Spinal cord (tissue), 10 donors: ENCODE measurements around the gene NBPF9. TPM values are rescaled to one million over a fixed set of nuclear protein-coding genes. Genes with fewer than 3 reads are reported as not detected.
"Not testable (repeated sequence)": the region's sequence is repeated elsewhere in the genome, so short reads cannot be mapped to it uniquely, and the experiment has no call there.

Source experiments
- DNase-seq, 6 donors: peaks; one replicate each; pipeline versions ENCODE4 v3.0.0 to v3.0.0-alpha.2; 2013 to 2015; ENCODE audit warnings: low spot score in 6 of 6, low read depth in 4 of 6
- H3K27ac ChIP-seq: one replicate; pipeline ENCODE4 v1.5.1; 2013; ENCODE audit warnings: low read depth, low read length, control low read depth
- H3K27me3 ChIP-seq: one replicate; pipeline ENCODE4 v1.6.1; 2013; ENCODE audit warnings: low read length; ENCODE audit not compliant: control insufficient read depth, insufficient read depth
- H3K36me3 ChIP-seq: one replicate; pipeline ENCODE4 v1.6.1; 2013; ENCODE audit warnings: low read length; ENCODE audit not compliant: control insufficient read depth, insufficient read depth
- H3K4me1 ChIP-seq: one replicate; pipeline ENCODE4 v1.6.1; 2013; ENCODE audit warnings: low read length; ENCODE audit not compliant: control insufficient read depth, insufficient read depth
- H3K4me3 ChIP-seq: one replicate; pipeline ENCODE4 v1.5.1; 2013; ENCODE audit warnings: low read depth, low read length, control low read depth
- H3K9me3 ChIP-seq: one replicate; pipeline ENCODE4 v1.6.1; 2013; ENCODE audit warnings: low read length; ENCODE audit not compliant: control insufficient read depth, insufficient read depth
- WGBS: methylation state at CpG from one replicate; pipeline ENCODE4 v1.1.5; 2013; ENCODE audit warnings: missing lambda C conversion rate; ENCODE audit not compliant: insufficient coverage; 5-methylcytosine and 5-hydroxymethylcytosine counted together
- long read RNA-seq, 4 donors: transcript quantifications; one replicate each; lab custom pipeline, GENCODE V29; 2026
- polyA plus RNA-seq, 2 donors: library from polyadenylated mRNA; unstranded; fragments of 120-200 nt; gene quantifications; one replicate each; pipeline ENCODE4 v1.2.1, GENCODE V29; 2013; ENCODE audit not compliant: insufficient read length in 2 of 2
- total RNA-seq, 2 donors: library from RNA; depleted of rRNA in 1 of 2; stranded (reverse); fragments of 120-200 nt in 1 of 2; fragments of >200 nt in 1 of 2; gene quantifications; one replicate each; pipeline versions ENCODE4 v1.2.3 to v1.2.4, GENCODE V29; 2013 to 2014
- donor health status: healthy.

NBPF9 gene, protein sequence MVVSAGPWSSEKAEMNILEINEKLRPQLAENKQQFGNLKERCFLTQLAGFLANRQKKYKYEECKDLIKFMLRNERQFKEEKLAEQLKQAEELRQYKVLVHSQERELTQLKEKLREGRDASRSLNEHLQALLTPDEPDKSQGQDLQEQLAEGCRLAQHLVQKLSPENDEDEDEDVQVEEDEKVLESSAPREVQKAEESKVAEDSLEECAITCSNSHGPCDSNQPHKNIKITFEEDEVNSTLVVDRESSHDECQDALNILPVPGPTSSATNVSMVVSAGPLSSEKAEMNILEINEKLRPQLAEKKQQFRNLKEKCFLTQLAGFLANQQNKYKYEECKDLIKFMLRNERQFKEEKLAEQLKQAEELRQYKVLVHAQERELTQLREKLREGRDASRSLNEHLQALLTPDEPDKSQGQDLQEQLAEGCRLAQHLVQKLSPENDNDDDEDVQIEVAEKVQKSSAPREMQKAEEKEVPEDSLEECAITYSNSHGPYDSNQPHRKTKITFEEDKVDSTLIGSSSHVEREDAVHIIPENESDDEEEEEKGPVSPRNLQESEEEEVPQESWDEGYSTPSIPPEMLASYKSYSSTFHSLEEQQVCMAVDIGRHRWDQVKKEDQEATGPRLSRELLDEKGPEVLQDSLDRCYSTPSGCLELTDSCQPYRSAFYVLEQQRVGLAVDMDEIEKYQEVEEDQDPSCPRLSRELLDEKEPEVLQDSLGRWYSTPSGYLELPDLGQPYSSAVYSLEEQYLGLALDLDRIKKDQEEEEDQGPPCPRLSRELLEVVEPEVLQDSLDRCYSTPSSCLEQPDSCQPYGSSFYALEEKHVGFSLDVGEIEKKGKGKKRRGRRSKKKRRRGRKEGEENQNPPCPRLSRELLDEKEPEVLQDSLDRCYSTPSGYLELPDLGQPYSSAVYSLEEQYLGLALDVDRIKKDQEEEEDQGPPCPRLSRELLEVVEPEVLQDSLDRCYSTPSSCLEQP (N-terminal part only)
- total RNA-seq (10 to 100 TPM; 16.9 to 29.4 TPM), polyA plus RNA-seq (10 to 100 TPM; 28.2 to 50.0 TPM)
- long read RNA-seq, donor 1, partial matches to known transcripts = 22 of 22 reads
- long read RNA-seq, donor 1, other reads (novel, unspliced or antisense) = 0 of 22 reads
- long read RNA-seq, donor 2 = 0 reads
- long read RNA-seq, donor 3 = 0 reads
- long read RNA-seq, donor 4 = 0 reads

- DNase-seq = peak in 4 of 6 donors; percentile 12 to 71 (median 35)
- H3K9me3 ChIP-seq, H3K36me3 ChIP-seq, H3K27ac ChIP-seq, H3K27me3 ChIP-seq, H3K4me1 ChIP-seq: not testable (repeated sequence)
- WGBS = no CpG with 5 or more reads among the region's 85 CpGs
- H3K4me3 ChIP-seq = peak within 1 kb of the TSS; percentile 35
Measured at GRCh38 chr1:149103109-149104081, at the start of gene NBPF9. Gene NBPF9, minus strand, starts transcription at chr1:149103551. Its CDS starts 21,412 bp downstream, at chr1:149082139.

- WGBS = no CpG with 5 or more reads among the region's 4 CpGs
- not testable (repeated sequence) for H3K27me3 ChIP-seq, H3K9me3 ChIP-seq, H3K4me3 ChIP-seq, H3K4me1 ChIP-seq, H3K27ac ChIP-seq, H3K36me3 ChIP-seq
- peak in 1 of 6 donors; percentile 0 for DNase-seq
Measured at GRCh38 chr1:149149909-149150308, 46.6 kb upstream of the NBPF9 start.

DNA sequence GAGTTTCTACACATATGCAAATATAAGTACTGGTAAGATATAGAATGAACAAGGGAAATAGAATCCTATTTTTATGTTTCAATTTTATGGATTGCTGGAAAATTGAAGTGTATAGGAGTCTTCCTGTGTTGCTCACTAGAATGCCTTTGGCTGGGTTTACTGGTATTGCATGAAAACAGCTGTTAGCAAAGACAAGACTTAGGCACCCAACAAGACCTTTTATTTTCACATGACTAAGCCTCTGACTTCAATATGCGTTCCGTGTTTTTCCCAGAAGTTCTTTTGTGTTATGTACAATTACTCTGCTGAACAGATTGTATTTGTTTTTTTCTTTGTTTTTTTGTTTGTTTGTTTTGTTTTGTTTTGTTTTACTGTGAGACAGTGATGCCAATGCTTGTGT, 34.2 kb upstream of the NBPF9 start:
- no CpG with 5 or more reads among the region's 2 CpGs for WGBS
- not testable (repeated sequence) for H3K4me3 ChIP-seq, H3K27me3 ChIP-seq, H3K9me3 ChIP-seq, H3K4me1 ChIP-seq, H3K27ac ChIP-seq, DNase-seq, H3K36me3 ChIP-seq

- DNase-seq, H3K36me3 ChIP-seq, H3K27me3 ChIP-seq, H3K9me3 ChIP-seq, H3K4me3 ChIP-seq, H3K4me1 ChIP-seq, H3K27ac ChIP-seq: not testable (repeated sequence)
- 90% methylated on average over 2 of the region's 7 CpGs for WGBS
Measured at GRCh38 chr1:149130938-149131337, 27.6 kb upstream of the NBPF9 start.

DNA sequence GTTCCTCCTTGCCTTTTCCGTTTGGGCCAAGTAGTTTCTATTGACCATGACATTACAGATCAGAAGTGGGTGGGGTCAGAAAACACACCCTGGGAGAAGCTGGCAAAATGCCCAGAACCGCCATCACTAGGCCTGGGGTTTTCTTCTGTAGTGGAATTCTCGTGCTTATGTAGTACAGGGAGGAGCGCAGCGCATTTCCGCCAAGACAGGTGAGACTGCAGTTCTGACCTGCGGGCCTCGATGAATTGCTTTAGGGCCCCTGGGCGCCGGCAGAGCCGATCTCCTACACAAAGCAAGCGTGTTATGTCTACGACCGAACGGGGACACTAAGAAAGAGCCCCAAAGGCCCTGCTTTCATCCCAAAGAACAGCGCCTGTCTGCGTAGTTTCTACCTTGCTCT, 25.9 kb upstream of the NBPF9 start:
- H3K36me3 ChIP-seq, H3K27ac ChIP-seq, H3K4me3 ChIP-seq, H3K4me1 ChIP-seq, H3K27me3 ChIP-seq, DNase-seq, H3K9me3 ChIP-seq: not testable (repeated sequence)
- WGBS = no CpG with 5 or more reads among the region's 17 CpGs

DNA sequence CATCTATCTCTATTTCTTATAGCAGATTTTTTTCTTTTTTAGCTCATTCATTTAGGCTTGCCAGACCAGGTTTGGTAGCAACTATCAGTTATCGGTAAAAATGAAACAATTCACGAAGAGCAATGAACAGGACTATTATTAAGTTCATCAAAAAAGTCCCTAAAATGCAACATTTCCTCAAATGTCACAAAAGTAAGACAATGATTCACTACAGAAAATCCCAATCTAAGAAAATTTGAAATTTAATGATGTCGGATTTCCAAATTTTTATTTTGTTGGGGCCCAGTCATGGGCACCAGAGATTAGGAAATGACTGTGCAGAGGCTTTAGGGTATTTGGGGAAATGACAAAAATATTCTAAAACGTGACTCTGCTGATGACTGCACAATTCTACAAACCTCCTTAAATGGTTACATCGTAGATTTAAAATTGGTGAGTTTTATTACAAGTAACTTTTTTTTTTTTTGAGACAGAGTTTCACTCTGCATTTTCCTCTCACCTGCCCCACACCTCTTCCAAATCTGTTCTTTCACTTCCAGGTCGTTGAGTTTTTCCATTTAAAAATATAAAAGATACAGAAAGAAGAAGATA, 23.3 kb upstream of the NBPF9 start:
- not testable (repeated sequence) for H3K4me1 ChIP-seq, H3K9me3 ChIP-seq, H3K27me3 ChIP-seq, H3K4me3 ChIP-seq, H3K27ac ChIP-seq, DNase-seq, H3K36me3 ChIP-seq
- no CpG with 5 or more reads among the region's 6 CpGs for WGBS

GRCh38 chr1:149123948-149124926, 20.9 kb upstream of the NBPF9 start:
- H3K27me3 ChIP-seq, H3K27ac ChIP-seq, H3K36me3 ChIP-seq, H3K4me1 ChIP-seq, H3K9me3 ChIP-seq, H3K4me3 ChIP-seq: not testable (repeated sequence)
- peak in 3 of 6 donors; percentile 6 to 55 (median 51) for DNase-seq
- WGBS = no CpG with 5 or more reads among the region's 15 CpGs

GRCh38 chr1:149112828-149113227, 9.5 kb upstream of the NBPF9 start:
- H3K4me3 ChIP-seq, H3K9me3 ChIP-seq, H3K27me3 ChIP-seq, H3K4me1 ChIP-seq, H3K27ac ChIP-seq, H3K36me3 ChIP-seq, DNase-seq: not testable (repeated sequence)
- WGBS = no CpG with 5 or more reads among the region's 3 CpGs
